Measurements from ENCODE around the gene VAV2.

The VAV2 gene

GRCh38 chr9:133822430-133823065 is 169.6 kb downstream of the VAV2 start:
- no peak for DNase-seq (ENCODE audit: low read depth)
- no peak overlapping the region for H3K4me3 ChIP-seq (ENCODE audit: control insufficient read depth, low read depth, low read length)
- TF ChIP-seq CTCF (conservative IDR thresholded peaks at IDR 0.05; ENCODE audit: control insufficient read depth, insufficient read depth, low read depth, low read length) = no peak

GRCh38 chr9:133821601-133822429 is 170.3 kb downstream of the VAV2 start:
- TF ChIP-seq CTCF (conservative IDR thresholded peaks at IDR 0.05; ENCODE audit: control insufficient read depth, insufficient read depth, low read depth, low read length) = no peak
- DNase-seq (ENCODE audit: low read depth) = no peak
- no peak overlapping the region for H3K4me3 ChIP-seq (ENCODE audit: control insufficient read depth, low read depth, low read length)

GRCh38 chr9:133819923-133820322 is 172.2 kb downstream of the VAV2 start:
- H3K4me3 ChIP-seq (ENCODE audit: control insufficient read depth, low read depth, low read length) = no peak overlapping the region
- no peak for DNase-seq (ENCODE audit: low read depth)
- no peak for TF ChIP-seq CTCF (conservative IDR thresholded peaks at IDR 0.05; ENCODE audit: control insufficient read depth, insufficient read depth, low read depth, low read length)

- no peak for TF ChIP-seq CTCF (conservative IDR thresholded peaks at IDR 0.05; ENCODE audit: control insufficient read depth, insufficient read depth, low read depth, low read length)
- peak; percentile 74 for DNase-seq (ENCODE audit: low read depth)
- H3K4me3 ChIP-seq (ENCODE audit: control insufficient read depth, low read depth, low read length) = no peak overlapping the region
These were observed 173.7 kb downstream of the VAV2 start for GRCh38 chr9:133818444-133818843.

- no peak for DNase-seq (ENCODE audit: low read depth)
- TF ChIP-seq CTCF (conservative IDR thresholded peaks at IDR 0.05; ENCODE audit: control insufficient read depth, insufficient read depth, low read depth, low read length) = no peak
- no peak overlapping the region for H3K4me3 ChIP-seq (ENCODE audit: control insufficient read depth, low read depth, low read length)
These were observed 176.3 kb downstream of the VAV2 start for GRCh38 chr9:133815781-133816180.

GRCh38 chr9:133814586-133815208 is 177.4 kb downstream of the VAV2 start:
- DNase-seq (ENCODE audit: low read depth) = no peak
- no peak overlapping the region for H3K4me3 ChIP-seq (ENCODE audit: control insufficient read depth, low read depth, low read length)
- TF ChIP-seq CTCF (conservative IDR thresholded peaks at IDR 0.05; ENCODE audit: control insufficient read depth, insufficient read depth, low read depth, low read length) = no peak

All from fibroblast of mammary gland (primary cell).